Ramos (cell line): Measurements from ENCODE around the gene FADS6.

ENCODE experiments used
- in situ Hi-C: fragments of 300-500 bp; cut with MboI; formaldehyde crosslinking; loops from one replicate; pipeline ENCODE4 v1.14.3; 2022; ENCODE audit warnings: low sequenced_read_pairs; ENCODE audit not compliant: unreplicated experiment

The FADS6 gene

GRCh38 chr17:74839990-74840852 is 53.2 kb downstream of the FADS6 start:
- in situ Hi-C loops, result no loop called here

- in situ Hi-C loops, result no loop called here
Measured at GRCh38 chr17:74838274-74838673, 55.2 kb downstream of the FADS6 start.

- in situ Hi-C loops, result no loop called here
Measured at GRCh38 chr17:74836691-74837467, 56.6 kb downstream of the FADS6 start.

GRCh38 chr17:74836191-74836590 is 57.2 kb downstream of the FADS6 start:
- in situ Hi-C loops, result no loop called here

GRCh38 chr17:74833501-74834377 is 59.7 kb downstream of the FADS6 start:
- in situ Hi-C loops, result no loop called here

GRCh38 chr17:74832421-74832820 is 61.0 kb downstream of the FADS6 start:
- in situ Hi-C loops, result no loop called here

- in situ Hi-C loops, result no loop called here
Measured at GRCh38 chr17:74831444-74832146, 61.8 kb downstream of the FADS6 start.

GRCh38 chr17:74830861-74831260 is 62.6 kb downstream of the FADS6 start:
- in situ Hi-C loops, result no loop called here

- in situ Hi-C loops, result no loop called here
Measured at GRCh38 chr17:74827800-74828199, 65.6 kb downstream of the FADS6 start.
